HEK293 (cell line): ENCODE measurements around the gene NAPB.

Experiments used
- CTCF ChIA-PET: fragments of 350-600 bp; formaldehyde crosslinking; extraction: SDS; loops from one replicate; lab custom pipeline; 2021; ENCODE audit warnings: antibody characterized with exemption; lab: Yijun Ruan, JAX
- POLR2A ChIA-PET: fragments of 300-600 bp; formaldehyde crosslinking; extraction: SDS; loops from one replicate; lab custom pipeline; 2020; ENCODE audit warnings: antibody characterized with exemption, inconsistent platforms; lab: Yijun Ruan, JAX
- H3K27ac ChIP-seq: fragments of 200-500 bp; sonication (Bioruptor generic); 2 replicates; pipeline ENCODE4 v1.5.1; 2014; ENCODE audit warnings: low read depth, low read length, control low read depth, inconsistent platforms; ENCODE audit errors: extremely low read depth
- H3K36me3 ChIP-seq, 2 experiments: fragments of 200-500 bp in 1 of 2; sonication (Bioruptor generic) in 1 of 2; 1 replicate in 1 of 2; 2 replicates in 1 of 2; pipeline ENCODE4 v1.5.1; 2014 to 2017; ENCODE audit warnings: inconsistent platforms in 2 of 2, low read length in 2 of 2; ENCODE audit not compliant: control insufficient read depth in 2 of 2, insufficient read depth in 1 of 2
- H3K4me1 ChIP-seq: fragments of 200-500 bp; sonication (Bioruptor generic); 2 replicates; pipeline ENCODE4 v1.5.1; 2014; ENCODE audit warnings: mild to moderate bottlenecking, low read length, inconsistent platforms; ENCODE audit not compliant: control insufficient read depth, insufficient read depth
- H3K4me3 ChIP-seq: 2 replicates; pipeline ENCODE4 v1.5.1; 2011; ENCODE audit warnings: low read depth, mild to moderate bottlenecking, control low read depth, low read length, moderate library complexity
- H3K9me3 ChIP-seq: fragments of 200-500 bp; sonication (Bioruptor generic); 2 replicates; pipeline ENCODE4 v1.5.1; 2014; ENCODE audit warnings: low read depth, low read length, inconsistent platforms; ENCODE audit not compliant: control insufficient read depth, insufficient read depth
- GLIS1 ChIP-seq: fragments of 450-650 bp; formaldehyde crosslinking; IDR thresholded peaks from 2 replicates; pipeline ENCODE4 v1.5.1; 2016; ENCODE audit warnings: missing biosample characterization, missing genetic modification characterization
- OVOL3 ChIP-seq: fragments of 450-650 bp; formaldehyde crosslinking; IDR thresholded peaks from 2 replicates; pipeline ENCODE4 v1.5.1; 2016; ENCODE audit warnings: missing biosample characterization, missing genetic modification characterization
- RBAK ChIP-seq: fragments of 450-650 bp; formaldehyde crosslinking; IDR thresholded peaks from 2 replicates; pipeline ENCODE4 v1.5.1; 2016; ENCODE audit warnings: missing biosample characterization, missing genetic modification characterization
- REPIN1 ChIP-seq: fragments of 450-650 bp; formaldehyde crosslinking; IDR thresholded peaks from 2 replicates; pipeline ENCODE4 v1.5.1; 2017; ENCODE audit warnings: missing biosample characterization, missing genetic modification characterization, low read depth
- ZBTB17 ChIP-seq: fragments of 450-650 bp; formaldehyde crosslinking; IDR thresholded peaks from 2 replicates; pipeline ENCODE4 v1.5.1; 2016; ENCODE audit warnings: missing biosample characterization, missing genetic modification characterization
- ZEB2 ChIP-seq: fragments of 450-650 bp; formaldehyde crosslinking; IDR thresholded peaks from 2 replicates; pipeline ENCODE4 v1.5.1; 2016; ENCODE audit warnings: missing biosample characterization, missing genetic modification characterization
- ZNF114 ChIP-seq: fragments of 450-650 bp; formaldehyde crosslinking; IDR thresholded peaks from 2 replicates; pipeline ENCODE4 v1.5.0; 2017; ENCODE audit warnings: missing biosample characterization, missing genetic modification characterization
- ZNF121 ChIP-seq: fragments of 450-650 bp; formaldehyde crosslinking; IDR thresholded peaks from 2 replicates; pipeline ENCODE4 v1.5.1; 2016; ENCODE audit warnings: missing biosample characterization, missing genetic modification characterization
- ZNF169 ChIP-seq: fragments of 450-650 bp; formaldehyde crosslinking; IDR thresholded peaks from 2 replicates; pipeline ENCODE4 v1.5.1; 2016; ENCODE audit warnings: missing biosample characterization, missing genetic modification characterization
- ZNF175 ChIP-seq: fragments of 450-650 bp; formaldehyde crosslinking; IDR thresholded peaks from 2 replicates; pipeline ENCODE4 v1.5.1; 2016; ENCODE audit warnings: missing biosample characterization, missing genetic modification characterization
- ZNF223 ChIP-seq: fragments of 450-650 bp; formaldehyde crosslinking; IDR thresholded peaks from 2 replicates; pipeline ENCODE4 v1.5.1; 2016; ENCODE audit warnings: missing biosample characterization, missing genetic modification characterization
- ZNF426 ChIP-seq: fragments of 450-650 bp; formaldehyde crosslinking; IDR thresholded peaks from 2 replicates; pipeline ENCODE4 v1.5.1; 2017; ENCODE audit warnings: missing biosample characterization, missing genetic modification characterization, mild to moderate bottlenecking, inconsistent platforms, moderate library complexity
- ZNF473 ChIP-seq: fragments of 450-650 bp; formaldehyde crosslinking; IDR thresholded peaks from 2 replicates; pipeline ENCODE4 v1.5.1; 2017; ENCODE audit warnings: missing biosample characterization, missing genetic modification characterization
- ZNF521 ChIP-seq: fragments of 450-650 bp; formaldehyde crosslinking; IDR thresholded peaks from 2 replicates; pipeline ENCODE4 v1.5.1; 2017; ENCODE audit warnings: missing biosample characterization, mild to moderate bottlenecking, missing genetic modification characterization
- ZNF555 ChIP-seq: fragments of 450-650 bp; formaldehyde crosslinking; conservative IDR thresholded peaks from 2 replicates; pipeline ENCODE4 v1.5.1; 2017; ENCODE audit warnings: missing biosample characterization, mild to moderate bottlenecking, missing genetic modification characterization, inconsistent platforms
- ZNF624 ChIP-seq: fragments of 450-650 bp; formaldehyde crosslinking; IDR thresholded peaks from 2 replicates; pipeline ENCODE4 v1.5.1; 2017; ENCODE audit warnings: missing biosample characterization, missing genetic modification characterization
- ZNF629 ChIP-seq: fragments of 450-650 bp; formaldehyde crosslinking; IDR thresholded peaks from 2 replicates; pipeline ENCODE4 v1.5.1; 2017; ENCODE audit warnings: missing biosample characterization, missing genetic modification characterization
- ZNF701 ChIP-seq: fragments of 450-650 bp; formaldehyde crosslinking; IDR thresholded peaks from 2 replicates; pipeline ENCODE4 v1.5.1; 2016; ENCODE audit warnings: missing biosample characterization, missing genetic modification characterization
- ZNF776 ChIP-seq: fragments of 450-650 bp; formaldehyde crosslinking; IDR thresholded peaks from 2 replicates; pipeline ENCODE4 v1.5.0; 2017; ENCODE audit warnings: missing biosample characterization, missing genetic modification characterization, borderline replicate concordance
- ZNF777 ChIP-seq: fragments of 450-650 bp; formaldehyde crosslinking; IDR thresholded peaks from 2 replicates; pipeline ENCODE4 v1.5.1; 2017; ENCODE audit warnings: missing biosample characterization, missing genetic modification characterization, borderline replicate concordance
- ZSCAN30 ChIP-seq: fragments of 450-650 bp; IDR thresholded peaks from 2 replicates; pipeline ENCODE4 v1.5.1; 2018; ENCODE audit warnings: missing biosample characterization, mild to moderate bottlenecking, missing genetic modification characterization, moderate library complexity
- ZXDB ChIP-seq: fragments of 450-650 bp; formaldehyde crosslinking; IDR thresholded peaks from 2 replicates; pipeline ENCODE4 v1.5.1; 2016; ENCODE audit warnings: missing biosample characterization, missing genetic modification characterization
- TF ChIP-seq, protein P1 (sequence below): fragments of 450-650 bp; formaldehyde crosslinking; IDR thresholded peaks from 2 replicates; pipeline ENCODE4 v1.5.1; 2016; ENCODE audit warnings: missing biosample characterization, missing genetic modification characterization, low read depth
- TF ChIP-seq, protein P2 (sequence below): fragments of 450-650 bp; formaldehyde crosslinking; IDR thresholded peaks from 2 replicates; pipeline ENCODE4 v1.5.1; 2016; ENCODE audit warnings: missing biosample characterization, missing genetic modification characterization
- TF ChIP-seq, protein P3 (sequence below): fragments of 450-650 bp; formaldehyde crosslinking; IDR thresholded peaks from 2 replicates; pipeline ENCODE4 v1.5.1; 2016; ENCODE audit warnings: missing biosample characterization, missing genetic modification characterization
- TF ChIP-seq, protein P4 (sequence below): fragments of 450-650 bp; formaldehyde crosslinking; IDR thresholded peaks from 2 replicates; pipeline ENCODE4 v1.5.1; 2017; ENCODE audit warnings: missing biosample characterization, mild to moderate bottlenecking, missing genetic modification characterization, moderate library complexity
- TF ChIP-seq, protein P5 (sequence below): fragments of 450-650 bp; formaldehyde crosslinking; IDR thresholded peaks from 2 replicates; pipeline ENCODE4 v1.5.1; 2017; ENCODE audit warnings: missing biosample characterization, missing genetic modification characterization

NAPB gene

DNA sequence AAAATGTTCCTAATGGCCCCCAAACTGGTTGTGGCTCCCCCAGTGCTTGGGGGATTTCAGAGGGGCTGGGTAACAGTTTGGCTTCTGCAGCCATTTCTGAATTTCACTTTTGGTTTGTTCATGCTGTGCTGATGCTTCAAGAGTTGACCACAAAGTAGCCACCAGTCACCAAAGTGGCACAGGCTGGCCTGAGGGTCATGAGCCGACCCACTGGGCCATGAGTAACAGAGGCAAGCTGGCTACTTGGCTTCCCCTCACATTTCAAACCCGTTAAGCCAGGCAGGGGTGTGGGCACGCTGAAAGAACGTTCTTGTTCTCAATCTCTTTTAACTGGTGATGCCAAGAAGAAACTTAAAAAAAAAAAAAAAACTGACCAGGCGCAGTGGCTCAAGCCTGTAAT, 85.8 kb downstream of the NAPB start:
- POLR2A ChIA-PET: no interaction called here

DNA sequence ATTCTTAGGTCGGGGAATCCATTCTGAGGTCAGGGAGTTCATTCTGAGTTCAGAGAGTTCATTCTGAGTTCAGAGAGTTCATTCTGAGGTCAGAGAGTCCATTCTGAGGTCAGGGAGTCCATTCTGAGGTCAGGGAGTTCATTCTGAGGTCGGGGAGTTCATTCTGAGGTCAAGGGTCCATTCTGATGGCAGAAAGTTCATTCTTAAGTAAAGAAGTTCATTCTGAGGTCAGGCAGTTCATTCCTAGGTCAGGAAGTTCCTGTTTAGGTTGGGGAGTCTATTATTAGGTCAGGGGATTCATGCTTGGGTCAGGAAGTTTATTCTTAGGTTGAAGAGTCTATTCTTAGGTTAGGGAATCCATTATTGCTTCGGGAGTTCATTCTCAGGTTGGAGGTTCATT, 87.2 kb downstream of the NAPB start:
- TF ChIP-seq ZNF426 (no peak), ZNF555 (tag by site-specific recombination) (no peak), ZNF223 (tag by site-specific recombination) (no peak), ZNF169 (no peak), ZNF473 (no peak), RBAK (no peak), ZNF776 (tag by site-specific recombination) (no peak), ZNF175 (tag by site-specific recombination) (no peak), ZNF521 (tag by site-specific recombination) (no peak), ZNF114 (tag by site-specific recombination) (no peak), ZNF629 (tag by site-specific recombination) (no peak), ZNF624 (tag by site-specific recombination) (no peak)
- TF ChIP-seq, protein P1, sequence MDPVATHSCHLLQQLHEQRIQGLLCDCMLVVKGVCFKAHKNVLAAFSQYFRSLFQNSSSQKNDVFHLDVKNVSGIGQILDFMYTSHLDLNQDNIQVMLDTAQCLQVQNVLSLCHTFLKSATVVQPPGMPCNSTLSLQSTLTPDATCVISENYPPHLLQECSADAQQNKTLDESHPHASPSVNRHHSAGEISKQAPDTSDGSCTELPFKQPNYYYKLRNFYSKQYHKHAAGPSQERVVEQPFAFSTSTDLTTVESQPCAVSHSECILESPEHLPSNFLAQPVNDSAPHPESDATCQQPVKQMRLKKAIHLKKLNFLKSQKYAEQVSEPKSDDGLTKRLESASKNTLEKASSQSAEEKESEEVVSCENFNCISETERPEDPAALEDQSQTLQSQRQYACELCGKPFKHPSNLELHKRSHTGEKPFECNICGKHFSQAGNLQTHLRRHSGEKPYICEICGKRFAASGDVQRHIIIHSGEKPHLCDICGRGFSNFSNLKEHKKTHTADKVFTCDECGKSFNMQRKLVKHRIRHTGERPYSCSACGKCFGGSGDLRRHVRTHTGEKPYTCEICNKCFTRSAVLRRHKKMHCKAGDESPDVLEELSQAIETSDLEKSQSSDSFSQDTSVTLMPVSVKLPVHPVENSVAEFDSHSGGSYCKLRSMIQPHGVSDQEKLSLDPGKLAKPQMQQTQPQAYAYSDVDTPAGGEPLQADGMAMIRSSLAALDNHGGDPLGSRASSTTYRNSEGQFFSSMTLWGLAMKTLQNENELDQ (tag by site-specific recombination): no peak
- TF ChIP-seq, protein P2, sequence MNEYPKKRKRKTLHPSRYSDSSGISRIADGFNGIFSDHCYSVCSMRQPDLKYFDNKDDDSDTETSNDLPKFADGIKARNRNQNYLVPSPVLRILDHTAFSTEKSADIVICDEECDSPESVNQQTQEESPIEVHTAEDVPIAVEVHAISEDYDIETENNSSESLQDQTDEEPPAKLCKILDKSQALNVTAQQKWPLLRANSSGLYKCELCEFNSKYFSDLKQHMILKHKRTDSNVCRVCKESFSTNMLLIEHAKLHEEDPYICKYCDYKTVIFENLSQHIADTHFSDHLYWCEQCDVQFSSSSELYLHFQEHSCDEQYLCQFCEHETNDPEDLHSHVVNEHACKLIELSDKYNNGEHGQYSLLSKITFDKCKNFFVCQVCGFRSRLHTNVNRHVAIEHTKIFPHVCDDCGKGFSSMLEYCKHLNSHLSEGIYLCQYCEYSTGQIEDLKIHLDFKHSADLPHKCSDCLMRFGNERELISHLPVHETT: no peak
- H3K4me1 ChIP-seq: no peaks in the 10 kb centered on the region
- no peak overlapping the region for H3K27ac ChIP-seq
- POLR2A ChIA-PET: no interaction called here
- no peak overlapping the region for H3K4me3 ChIP-seq
- CTCF ChIA-PET: no interaction called here
- no peaks in the 10 kb centered on the region for H3K9me3 ChIP-seq
- H3K36me3 ChIP-seq: no peaks in the 10 kb centered on the region

More for the DNA sequence above, 85.8 kb downstream of the NAPB start:
- Histone ChIP-seq H3K9me3 (no peaks in the 10 kb centered on the region), H3K4me3 (no peak overlapping the region), H3K27ac (no peak overlapping the region), H3K4me1 (no peaks in the 10 kb centered on the region), H3K36me3 (no peaks in the 10 kb centered on the region)
- TF ChIP-seq ZSCAN30 (no peak), ZNF777 (tag by site-specific recombination) (no peak), OVOL3 (tag by site-specific recombination) (no peak), REPIN1 (no peak), ZBTB17 (tag by site-specific recombination) (no peak), ZNF701 (tag by site-specific recombination) (no peak), ZEB2 (no peak), ZXDB (tag by site-specific recombination) (no peak), GLIS1 (no peak), ZNF121 (tag by site-specific recombination) (no peak)
- TF ChIP-seq, protein P3, sequence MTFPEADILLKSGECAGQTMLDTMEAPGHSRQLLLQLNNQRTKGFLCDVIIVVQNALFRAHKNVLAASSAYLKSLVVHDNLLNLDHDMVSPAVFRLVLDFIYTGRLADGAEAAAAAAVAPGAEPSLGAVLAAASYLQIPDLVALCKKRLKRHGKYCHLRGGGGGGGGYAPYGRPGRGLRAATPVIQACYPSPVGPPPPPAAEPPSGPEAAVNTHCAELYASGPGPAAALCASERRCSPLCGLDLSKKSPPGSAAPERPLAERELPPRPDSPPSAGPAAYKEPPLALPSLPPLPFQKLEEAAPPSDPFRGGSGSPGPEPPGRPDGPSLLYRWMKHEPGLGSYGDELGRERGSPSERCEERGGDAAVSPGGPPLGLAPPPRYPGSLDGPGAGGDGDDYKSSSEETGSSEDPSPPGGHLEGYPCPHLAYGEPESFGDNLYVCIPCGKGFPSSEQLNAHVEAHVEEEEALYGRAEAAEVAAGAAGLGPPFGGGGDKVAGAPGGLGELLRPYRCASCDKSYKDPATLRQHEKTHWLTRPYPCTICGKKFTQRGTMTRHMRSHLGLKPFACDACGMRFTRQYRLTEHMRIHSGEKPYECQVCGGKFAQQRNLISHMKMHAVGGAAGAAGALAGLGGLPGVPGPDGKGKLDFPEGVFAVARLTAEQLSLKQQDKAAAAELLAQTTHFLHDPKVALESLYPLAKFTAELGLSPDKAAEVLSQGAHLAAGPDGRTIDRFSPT (tag by site-specific recombination): no peak
- TF ChIP-seq, protein P4, sequence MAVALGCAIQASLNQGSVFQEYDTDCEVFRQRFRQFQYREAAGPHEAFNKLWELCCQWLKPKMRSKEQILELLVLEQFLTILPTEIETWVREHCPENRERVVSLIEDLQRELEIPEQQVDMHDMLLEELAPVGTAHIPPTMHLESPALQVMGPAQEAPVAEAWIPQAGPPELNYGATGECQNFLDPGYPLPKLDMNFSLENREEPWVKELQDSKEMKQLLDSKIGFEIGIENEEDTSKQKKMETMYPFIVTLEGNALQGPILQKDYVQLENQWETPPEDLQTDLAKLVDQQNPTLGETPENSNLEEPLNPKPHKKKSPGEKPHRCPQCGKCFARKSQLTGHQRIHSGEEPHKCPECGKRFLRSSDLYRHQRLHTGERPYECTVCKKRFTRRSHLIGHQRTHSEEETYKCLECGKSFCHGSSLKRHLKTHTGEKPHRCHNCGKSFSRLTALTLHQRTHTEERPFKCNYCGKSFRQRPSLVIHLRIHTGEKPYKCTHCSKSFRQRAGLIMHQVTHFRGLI: no peak
- TF ChIP-seq, protein P5, sequence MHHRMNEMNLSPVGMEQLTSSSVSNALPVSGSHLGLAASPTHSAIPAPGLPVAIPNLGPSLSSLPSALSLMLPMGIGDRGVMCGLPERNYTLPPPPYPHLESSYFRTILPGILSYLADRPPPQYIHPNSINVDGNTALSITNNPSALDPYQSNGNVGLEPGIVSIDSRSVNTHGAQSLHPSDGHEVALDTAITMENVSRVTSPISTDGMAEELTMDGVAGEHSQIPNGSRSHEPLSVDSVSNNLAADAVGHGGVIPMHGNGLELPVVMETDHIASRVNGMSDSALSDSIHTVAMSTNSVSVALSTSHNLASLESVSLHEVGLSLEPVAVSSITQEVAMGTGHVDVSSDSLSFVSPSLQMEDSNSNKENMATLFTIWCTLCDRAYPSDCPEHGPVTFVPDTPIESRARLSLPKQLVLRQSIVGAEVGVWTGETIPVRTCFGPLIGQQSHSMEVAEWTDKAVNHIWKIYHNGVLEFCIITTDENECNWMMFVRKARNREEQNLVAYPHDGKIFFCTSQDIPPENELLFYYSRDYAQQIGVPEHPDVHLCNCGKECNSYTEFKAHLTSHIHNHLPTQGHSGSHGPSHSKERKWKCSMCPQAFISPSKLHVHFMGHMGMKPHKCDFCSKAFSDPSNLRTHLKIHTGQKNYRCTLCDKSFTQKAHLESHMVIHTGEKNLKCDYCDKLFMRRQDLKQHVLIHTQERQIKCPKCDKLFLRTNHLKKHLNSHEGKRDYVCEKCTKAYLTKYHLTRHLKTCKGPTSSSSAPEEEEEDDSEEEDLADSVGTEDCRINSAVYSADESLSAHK: no peak
- CTCF ChIA-PET: interaction anchor here (0.6 to 1.2 kb wide), 2 partner anchors 389 to 644 kb away, joined by 3 to 6 read pairs; no protein-coding TSS in a partner anchor
